Panc1 (cell line): ENCODE data around the gene GPR137C. TPM values are rescaled to one million over a fixed set of nuclear protein-coding genes. Genes with fewer than 3 reads are reported as not detected.

Source experiments
- ATAC-seq: fragments of 200-7000 bp; cut with Tn5 transposase; 2 replicates; pipeline ENCODE4 v1.9.1; 2020; ENCODE audit warnings: mild to moderate bottlenecking, moderate library complexity
- BruUV-seq: library from RNA; stranded (reverse); fragments of 400-500 nt; replicated peaks from 2 replicates; lab custom pipeline; 2021; lab: Mats Ljungman, UMichigan
- CTCF ChIA-PET: fragments of 300-600 bp; sonication (Branson Sonifier 250); formaldehyde crosslinking; loops from one replicate; lab custom pipeline; 2022; ENCODE audit warnings: antibody characterized with exemption; lab: Charles Lee
- POLR2A ChIA-PET: fragments of 300-600 bp; sonication (Branson Sonifier 250); formaldehyde crosslinking; loops from one replicate; lab custom pipeline; 2022; ENCODE audit warnings: antibody characterized with exemption; lab: Charles Lee
- DNase-seq: peaks from one replicate; pipeline ENCODE4 v3.0.0-alpha.2; 2010; ENCODE audit warnings: low read depth, low spot score
- H3K27ac ChIP-seq: 2 replicates; pipeline ENCODE4 v1.5.1; 2011; ENCODE audit warnings: mild to moderate bottlenecking, low read length, inconsistent platforms
- H3K27me3 ChIP-seq: fragments of 200-500 bp; sonication (Bioruptor generic); 2 replicates; pipeline ENCODE4 v1.6.0; 2014; ENCODE audit warnings: low read length, inconsistent platforms; ENCODE audit not compliant: control insufficient read depth, insufficient read depth
- H3K36me3 ChIP-seq: fragments of 200-500 bp; sonication (Bioruptor generic); 2 replicates; pipeline ENCODE4 v1.5.1; 2014; ENCODE audit warnings: inconsistent platforms, mild to moderate bottlenecking, low read length, moderate library complexity; ENCODE audit not compliant: control insufficient read depth, insufficient read depth
- H3K4me1 ChIP-seq: 2 replicates; pipeline ENCODE4 v1.5.1; 2011; ENCODE audit warnings: inconsistent platforms, mild to moderate bottlenecking, low read length, moderate library complexity; ENCODE audit not compliant: control insufficient read depth, insufficient read depth
- H3K4me3 ChIP-seq, 2 experiments: 2 replicates each; pipeline ENCODE4 v1.5.1; 2011 to 2012; ENCODE audit warnings: low read depth in 2 of 2, low read length in 2 of 2, mild to moderate bottlenecking in 2 of 2, inconsistent platforms in 1 of 2, moderate library complexity in 1 of 2
- H3K9me3 ChIP-seq: fragments of 200-500 bp; sonication (Bioruptor generic); 2 replicates; pipeline ENCODE4 v1.5.1; 2014; ENCODE audit warnings: low read depth, mild to moderate bottlenecking, inconsistent platforms, low read length, moderate library complexity; ENCODE audit not compliant: control insufficient read depth, insufficient read depth
- POLR2AphosphoS5 ChIP-seq: IDR thresholded peaks from 2 replicates; pipeline ENCODE4 v1.6.1; 2012; ENCODE audit warnings: mild to moderate bottlenecking, low read depth, low read length, moderate library complexity
- SIN3A ChIP-seq: IDR thresholded peaks from 2 replicates; pipeline ENCODE4 v1.6.1; 2012; ENCODE audit warnings: low read depth, mild to moderate bottlenecking, low read length, moderate library complexity, borderline replicate concordance; ENCODE audit not compliant: insufficient read depth
- TCF7L2 ChIP-seq: IDR thresholded peaks from 2 replicates; pipeline ENCODE4 v1.6.1; 2011; ENCODE audit warnings: mild to moderate bottlenecking, low read depth, low read length, inconsistent platforms
- in situ Hi-C: cut with HindIII; loops from 2 replicates; pipeline ENCODE4 v1.10.0; 2016; ENCODE audit warnings: low sequenced_read_pairs, low pct_unique_long_range_greater_than_20kb
- intact Hi-C: fragments of 100-400 bp; cut with micrococcal nuclease; formaldehyde crosslinking; loops from one replicate; pipeline ENCODE4 v1.10.0; 2022; ENCODE audit not compliant: unreplicated experiment
- total RNA-seq: library from RNA; stranded (reverse); gene quantifications from one replicate; pipeline ENCODE4 v1.2.1, GENCODE V29; 2021; ENCODE audit not compliant: unreplicated experiment
- TF ChIP-seq, protein P1 (sequence below): fragments of 450-650 bp; IDR thresholded peaks from 2 replicates; pipeline ENCODE4 v1.5.1; 2017; ENCODE audit warnings: mild to moderate bottlenecking
- TF ChIP-seq, protein P2 (sequence below), 2 experiments: IDR thresholded peaks; 2 replicates each; pipeline ENCODE4 v1.6.1; 2011 to 2012; ENCODE audit warnings: low read depth in 2 of 2, control low read depth in 1 of 2, low read length in 1 of 2, mild to moderate bottlenecking in 1 of 2, moderate library complexity in 1 of 2; ENCODE audit not compliant: insufficient read depth in 1 of 2

Gene GPR137C
- total RNA-seq, 1 experiment from 2014 or later: 2.7 TPM

DNA sequence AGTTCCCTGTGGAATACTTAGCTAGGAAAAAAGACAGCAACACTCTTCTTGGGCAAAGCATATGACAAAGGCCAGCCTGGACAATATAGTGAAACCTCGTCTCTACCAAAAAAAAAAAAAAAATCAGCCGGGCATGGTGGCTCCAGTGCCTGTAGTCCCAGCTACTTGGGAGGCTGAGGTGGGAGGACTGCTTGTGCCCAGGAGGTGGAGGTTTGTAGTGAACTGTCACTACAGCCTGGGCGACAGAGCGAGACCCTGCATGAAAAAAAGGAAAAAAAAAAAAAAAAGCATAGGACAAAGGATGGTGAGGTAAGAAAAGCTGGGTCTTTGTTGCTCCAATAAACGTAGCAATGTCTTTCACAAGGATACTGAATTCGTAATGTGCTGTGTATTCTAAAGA is 1.4 kb upstream of the GPR137C start:
- intact Hi-C loops: no loop called here
- H3K27ac ChIP-seq: peak overlapping the region; percentile 32

DNA sequence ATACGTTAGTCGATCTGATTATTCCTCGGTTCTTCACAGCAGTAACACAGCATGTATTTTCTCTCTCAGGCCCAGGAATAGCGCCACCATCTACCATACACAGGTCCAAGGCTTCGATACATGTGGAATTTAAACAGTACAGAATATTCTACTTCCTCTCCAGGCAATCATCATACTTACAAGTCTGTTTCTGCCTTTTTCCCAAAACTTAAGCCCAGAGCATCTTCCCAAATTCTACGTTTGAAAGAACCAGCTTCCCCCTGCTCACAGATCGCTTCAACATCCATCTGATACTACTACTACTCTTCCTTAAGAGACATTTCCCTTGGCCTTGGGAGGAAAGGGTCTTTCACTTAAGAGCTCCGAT is 957 bp upstream of the GPR137C start:
- no peak for DNase-seq
- TF ChIP-seq, protein P1, sequence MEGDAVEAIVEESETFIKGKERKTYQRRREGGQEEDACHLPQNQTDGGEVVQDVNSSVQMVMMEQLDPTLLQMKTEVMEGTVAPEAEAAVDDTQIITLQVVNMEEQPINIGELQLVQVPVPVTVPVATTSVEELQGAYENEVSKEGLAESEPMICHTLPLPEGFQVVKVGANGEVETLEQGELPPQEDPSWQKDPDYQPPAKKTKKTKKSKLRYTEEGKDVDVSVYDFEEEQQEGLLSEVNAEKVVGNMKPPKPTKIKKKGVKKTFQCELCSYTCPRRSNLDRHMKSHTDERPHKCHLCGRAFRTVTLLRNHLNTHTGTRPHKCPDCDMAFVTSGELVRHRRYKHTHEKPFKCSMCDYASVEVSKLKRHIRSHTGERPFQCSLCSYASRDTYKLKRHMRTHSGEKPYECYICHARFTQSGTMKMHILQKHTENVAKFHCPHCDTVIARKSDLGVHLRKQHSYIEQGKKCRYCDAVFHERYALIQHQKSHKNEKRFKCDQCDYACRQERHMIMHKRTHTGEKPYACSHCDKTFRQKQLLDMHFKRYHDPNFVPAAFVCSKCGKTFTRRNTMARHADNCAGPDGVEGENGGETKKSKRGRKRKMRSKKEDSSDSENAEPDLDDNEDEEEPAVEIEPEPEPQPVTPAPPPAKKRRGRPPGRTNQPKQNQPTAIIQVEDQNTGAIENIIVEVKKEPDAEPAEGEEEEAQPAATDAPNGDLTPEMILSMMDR: peak; percentile 59
- no peak for TF ChIP-seq TCF7L2
- BruUV-seq: no TSS peak
- no peaks in the 10 kb centered on the region for H3K9me3 ChIP-seq
- ATAC-seq: no peak
- H3K4me1 ChIP-seq: peaks cover 14% of the 10 kb centered on the region
- in situ Hi-C loops (no loop called here), intact Hi-C loops (no loop called here)
- H3K36me3 ChIP-seq: no peaks in the 10 kb centered on the region
- H3K27me3 ChIP-seq: no peaks in the 10 kb centered on the region; the same call in 1 of the 2 replicates
- peak overlapping the region; percentile 62 to 92 for H3K4me3 ChIP-seq
- CTCF ChIA-PET: interaction anchor here (0.6 to 0.7 kb wide), 2 partner anchors 15 to 513 kb away, joined by 3 to 11 read pairs; no protein-coding TSS in a partner anchor
- peak overlapping the region; percentile 32 for H3K27ac ChIP-seq
- POLR2A ChIA-PET: interaction anchor here (0.6 to 0.7 kb wide), 3 partner anchors 15 to 224 kb away, joined by 3 to 5 read pairs (median 5); no protein-coding TSS in a partner anchor

More for the DNA sequence above, 1.4 kb upstream of the GPR137C start:
- H3K4me1 ChIP-seq: peaks cover 14% of the 10 kb centered on the region
- in situ Hi-C loops: no loop called here
- POLR2A ChIA-PET: interaction anchor here (0.6 kb wide), 2 partner anchors 15 to 136 kb away, joined by 5 read pairs; no protein-coding TSS in a partner anchor
- ATAC-seq (no peak), DNase-seq (no peak)
- no peaks in the 10 kb centered on the region for H3K9me3 ChIP-seq
- BruUV-seq: no TSS peak
- TF ChIP-seq POLR2AphosphoS5: no peak
- no peak for TF ChIP-seq SIN3A
- TF ChIP-seq, protein P2, sequence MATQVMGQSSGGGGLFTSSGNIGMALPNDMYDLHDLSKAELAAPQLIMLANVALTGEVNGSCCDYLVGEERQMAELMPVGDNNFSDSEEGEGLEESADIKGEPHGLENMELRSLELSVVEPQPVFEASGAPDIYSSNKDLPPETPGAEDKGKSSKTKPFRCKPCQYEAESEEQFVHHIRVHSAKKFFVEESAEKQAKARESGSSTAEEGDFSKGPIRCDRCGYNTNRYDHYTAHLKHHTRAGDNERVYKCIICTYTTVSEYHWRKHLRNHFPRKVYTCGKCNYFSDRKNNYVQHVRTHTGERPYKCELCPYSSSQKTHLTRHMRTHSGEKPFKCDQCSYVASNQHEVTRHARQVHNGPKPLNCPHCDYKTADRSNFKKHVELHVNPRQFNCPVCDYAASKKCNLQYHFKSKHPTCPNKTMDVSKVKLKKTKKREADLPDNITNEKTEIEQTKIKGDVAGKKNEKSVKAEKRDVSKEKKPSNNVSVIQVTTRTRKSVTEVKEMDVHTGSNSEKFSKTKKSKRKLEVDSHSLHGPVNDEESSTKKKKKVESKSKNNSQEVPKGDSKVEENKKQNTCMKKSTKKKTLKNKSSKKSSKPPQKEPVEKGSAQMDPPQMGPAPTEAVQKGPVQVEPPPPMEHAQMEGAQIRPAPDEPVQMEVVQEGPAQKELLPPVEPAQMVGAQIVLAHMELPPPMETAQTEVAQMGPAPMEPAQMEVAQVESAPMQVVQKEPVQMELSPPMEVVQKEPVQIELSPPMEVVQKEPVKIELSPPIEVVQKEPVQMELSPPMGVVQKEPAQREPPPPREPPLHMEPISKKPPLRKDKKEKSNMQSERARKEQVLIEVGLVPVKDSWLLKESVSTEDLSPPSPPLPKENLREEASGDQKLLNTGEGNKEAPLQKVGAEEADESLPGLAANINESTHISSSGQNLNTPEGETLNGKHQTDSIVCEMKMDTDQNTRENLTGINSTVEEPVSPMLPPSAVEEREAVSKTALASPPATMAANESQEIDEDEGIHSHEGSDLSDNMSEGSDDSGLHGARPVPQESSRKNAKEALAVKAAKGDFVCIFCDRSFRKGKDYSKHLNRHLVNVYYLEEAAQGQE (IDR thresholded peaks at IDR 0.05; ENCODE audit: insufficient read depth in 1 of 2, low read depth in 2 of 2, low read length in 1 of 2): no peak
- TF ChIP-seq TCF7L2: no peak
- TF ChIP-seq, protein P1: no peak
- no peaks in the 10 kb centered on the region for H3K36me3 ChIP-seq
- CTCF ChIA-PET: interaction anchor here (0.6 to 0.7 kb wide), 2 partner anchors 14 to 514 kb away, joined by 3 to 11 read pairs; no protein-coding TSS in a partner anchor
- H3K4me3 ChIP-seq: peak overlapping the region; percentile 62 to 92; a peak in 3 of 4 replicates
- no peaks in the 10 kb centered on the region; the same call in 1 of the 2 replicates for H3K27me3 ChIP-seq
